GM12892 (cell line): ENCODE results near the gene TMEM236.

Source experiments
- POLR2A ChIP-seq: IDR thresholded peaks from 2 replicates; pipeline ENCODE4 v1.6.1; 2011; ENCODE audit warnings: low read depth, low read length, control low read depth
- TAF1 ChIP-seq: IDR thresholded peaks from 2 replicates; pipeline ENCODE4 v1.6.1; 2011; ENCODE audit warnings: low read depth, mild to moderate bottlenecking, control low read depth, low read length, borderline replicate concordance

- TF ChIP-seq TAF1, result no peak
- TF ChIP-seq POLR2A, result no peak
These were observed 79.9 kb downstream of the TMEM236 start for GRCh38 chr10:17831896-17832295.
